ACC112 (cell line): Measurements from ENCODE around the gene LINC00305.

Source experiments
- H2AFZ ChIP-seq: fragments of 200-600 bp; sonication (generic); one replicate; pipeline ENCODE4 v1.6.0; 2017; ENCODE audit warnings: antibody characterized with exemption, low read length; ENCODE audit not compliant: unreplicated experiment
- H3K27ac ChIP-seq: fragments of 200-600 bp; sonication (generic); 2 replicates; pipeline ENCODE4 v1.5.1; 2014; ENCODE audit warnings: low read depth, mild to moderate bottlenecking, antibody characterized with exemption, low read length, moderate library complexity
- H3K27me3 ChIP-seq: fragments of 200-600 bp; sonication (generic); 2 replicates; pipeline ENCODE4 v1.6.1; 2014; ENCODE audit warnings: mild to moderate bottlenecking, antibody characterized with exemption, low read length, moderate library complexity, mixed read lengths; ENCODE audit not compliant: insufficient read depth
- H3K36me3 ChIP-seq: fragments of 200-600 bp; sonication (generic); 2 replicates; pipeline ENCODE4 v1.6.1; 2016; ENCODE audit warnings: mild to moderate bottlenecking, antibody characterized with exemption, low read length, moderate library complexity, mixed read lengths; ENCODE audit not compliant: insufficient read depth
- H3K4me1 ChIP-seq: fragments of 200-600 bp; sonication (generic); one replicate; pipeline ENCODE4 v1.6.1; 2016; ENCODE audit warnings: low read length, mixed read lengths; ENCODE audit not compliant: insufficient read depth, unreplicated experiment, control insufficient read depth
- H3K4me3 ChIP-seq: fragments of 200-600 bp; sonication (generic); 2 replicates; pipeline ENCODE4 v1.5.1; 2014; ENCODE audit warnings: mild to moderate bottlenecking, low read depth, low read length
- H3K79me2 ChIP-seq: fragments of 200-600 bp; sonication (generic); one replicate; pipeline ENCODE4 v1.6.0; 2016; ENCODE audit warnings: low read length; ENCODE audit not compliant: control insufficient read depth, unreplicated experiment, insufficient read depth

LINC00305 gene

GRCh38 chr18:64148988-64149387, at the start of gene LINC00305:
LINC00305 (minus strand) TSS chr18:64149088.
- no peaks in the 10 kb centered on the region for H3K36me3 ChIP-seq
- H3K4me1 ChIP-seq, result no peaks in the 10 kb centered on the region
- H3K79me2 ChIP-seq, result no peaks in the 10 kb centered on the region

GRCh38 chr18:64191069-64191468, 42.2 kb upstream of the LINC00305 start:
- Histone ChIP-seq H3K27ac (no peak overlapping the region), H3K27me3 (no peaks in the 10 kb centered on the region), H3K4me1 (no peaks in the 10 kb centered on the region), H3K4me3 (no peak overlapping the region), H3K36me3 (no peaks in the 10 kb centered on the region), H3K79me2 (no peaks in the 10 kb centered on the region), H2AFZ (no peak overlapping the region)

More at GRCh38 chr18:64148988-64149387, at the start of gene LINC00305:
- H3K27me3 ChIP-seq, result no peaks in the 10 kb centered on the region
- no peak within 1 kb of the TSS for H3K27ac ChIP-seq
- no peak within 1 kb of the TSS for H3K4me3 ChIP-seq
- H2AFZ ChIP-seq, result no peak within 1 kb of the TSS

- Histone ChIP-seq H3K27ac (no peak overlapping the region), H3K36me3 (no peaks in the 10 kb centered on the region), H3K27me3 (no peaks in the 10 kb centered on the region), H3K79me2 (no peaks in the 10 kb centered on the region), H3K4me3 (no peak overlapping the region), H2AFZ (no peak overlapping the region), H3K4me1 (no peaks in the 10 kb centered on the region)
Measured at GRCh38 chr18:64185987-64186386, 37.1 kb upstream of the LINC00305 start.

GRCh38 chr18:64183665-64184064, 34.8 kb upstream of the LINC00305 start:
- no peaks in the 10 kb centered on the region for H3K4me1 ChIP-seq
- no peak overlapping the region for H3K27ac ChIP-seq
- H2AFZ ChIP-seq, result no peak overlapping the region
- no peaks in the 10 kb centered on the region for H3K79me2 ChIP-seq
- H3K36me3 ChIP-seq, result no peaks in the 10 kb centered on the region
- H3K4me3 ChIP-seq, result no peak overlapping the region
- H3K27me3 ChIP-seq, result no peaks in the 10 kb centered on the region

- H3K4me3 ChIP-seq, result no peak overlapping the region
- no peaks in the 10 kb centered on the region for H3K27me3 ChIP-seq
- no peaks in the 10 kb centered on the region for H3K36me3 ChIP-seq
- H3K27ac ChIP-seq, result no peak overlapping the region
- no peaks in the 10 kb centered on the region for H3K79me2 ChIP-seq
- H3K4me1 ChIP-seq, result no peaks in the 10 kb centered on the region
- no peak overlapping the region for H2AFZ ChIP-seq
Measured at GRCh38 chr18:64180617-64181016, 31.7 kb upstream of the LINC00305 start.

GRCh38 chr18:64180171-64180570, 31.3 kb upstream of the LINC00305 start:
- Histone ChIP-seq H2AFZ (no peak overlapping the region), H3K4me3 (no peak overlapping the region), H3K4me1 (no peaks in the 10 kb centered on the region), H3K27ac (no peak overlapping the region), H3K79me2 (no peaks in the 10 kb centered on the region), H3K36me3 (no peaks in the 10 kb centered on the region), H3K27me3 (no peaks in the 10 kb centered on the region)

- H3K79me2 ChIP-seq, result no peaks in the 10 kb centered on the region
- no peaks in the 10 kb centered on the region for H3K27me3 ChIP-seq
- H3K4me1 ChIP-seq, result no peaks in the 10 kb centered on the region
- H3K27ac ChIP-seq, result no peak overlapping the region
- no peak overlapping the region for H2AFZ ChIP-seq
- no peak overlapping the region for H3K4me3 ChIP-seq
- H3K36me3 ChIP-seq, result no peaks in the 10 kb centered on the region
Measured at GRCh38 chr18:64179556-64180080, 30.7 kb upstream of the LINC00305 start.

GRCh38 chr18:64178860-64179259, 30.0 kb upstream of the LINC00305 start:
- H2AFZ ChIP-seq, result no peak overlapping the region
- no peaks in the 10 kb centered on the region for H3K27me3 ChIP-seq
- H3K36me3 ChIP-seq, result no peaks in the 10 kb centered on the region
- H3K4me1 ChIP-seq, result no peaks in the 10 kb centered on the region
- H3K27ac ChIP-seq, result no peak overlapping the region
- H3K79me2 ChIP-seq, result no peaks in the 10 kb centered on the region
- no peak overlapping the region for H3K4me3 ChIP-seq

GRCh38 chr18:64175432-64175831, 26.5 kb upstream of the LINC00305 start:
- Histone ChIP-seq H3K27ac (no peak overlapping the region), H3K27me3 (no peaks in the 10 kb centered on the region), H2AFZ (no peak overlapping the region), H3K79me2 (no peaks in the 10 kb centered on the region), H3K4me1 (no peaks in the 10 kb centered on the region), H3K36me3 (no peaks in the 10 kb centered on the region), H3K4me3 (no peak overlapping the region)

GRCh38 chr18:64171576-64171975, 22.7 kb upstream of the LINC00305 start:
- Histone ChIP-seq H2AFZ (no peak overlapping the region), H3K79me2 (no peaks in the 10 kb centered on the region)

GRCh38 chr18:64167408-64167925, 18.6 kb upstream of the LINC00305 start:
- Histone ChIP-seq H3K4me3 (no peak overlapping the region), H3K79me2 (no peaks in the 10 kb centered on the region), H3K27ac (no peak overlapping the region), H3K36me3 (no peaks in the 10 kb centered on the region), H3K4me1 (no peaks in the 10 kb centered on the region), H3K27me3 (no peaks in the 10 kb centered on the region), H2AFZ (no peak overlapping the region)

More at GRCh38 chr18:64171576-64171975, 22.7 kb upstream of the LINC00305 start:
- H3K27me3 ChIP-seq, result no peaks in the 10 kb centered on the region
- H3K27ac ChIP-seq, result no peak overlapping the region
- no peak overlapping the region for H3K4me3 ChIP-seq
- no peaks in the 10 kb centered on the region for H3K4me1 ChIP-seq
- H3K36me3 ChIP-seq, result no peaks in the 10 kb centered on the region
